LNCaP clone FGC (cell line): ENCODE measurements around the gene MEGF11.

Experiments used
- DNase-seq: peaks from one replicate; pipeline ENCODE4 v3.0.0-alpha.2; 2011; ENCODE audit warnings: low read depth
- H3K4me3 ChIP-seq: 2 replicates; pipeline ENCODE4 v1.5.1; 2011; ENCODE audit warnings: mild to moderate bottlenecking, low read depth, low read length, control low read depth
- CTCF ChIP-seq: IDR thresholded peaks from 2 replicates; pipeline ENCODE4 v1.5.1; 2012; ENCODE audit warnings: mild to moderate bottlenecking; ENCODE audit not compliant: control insufficient read depth, insufficient read depth; ENCODE audit errors: extremely low read depth

The MEGF11 gene

GRCh38 chr15:66084704-66085103 lies 168.8 kb downstream of the MEGF11 start:
- no peak for TF ChIP-seq CTCF
- no peak for DNase-seq
- H3K4me3 ChIP-seq = no peak overlapping the region

GRCh38 chr15:66080717-66081398 lies 172.7 kb downstream of the MEGF11 start:
- no peak overlapping the region for H3K4me3 ChIP-seq
- no peak for TF ChIP-seq CTCF
- no peak for DNase-seq

GRCh38 chr15:66078929-66079275 lies 174.6 kb downstream of the MEGF11 start:
- no peak for DNase-seq
- no peak overlapping the region for H3K4me3 ChIP-seq
- TF ChIP-seq CTCF = no peak

- H3K4me3 ChIP-seq = no peak overlapping the region
- no peak for TF ChIP-seq CTCF
- DNase-seq = no peak
Observed at GRCh38 chr15:66078196-66078928, 175.2 kb downstream of the MEGF11 start.

GRCh38 chr15:66077320-66077663 lies 176.3 kb downstream of the MEGF11 start:
- no peak for DNase-seq
- TF ChIP-seq CTCF = no peak
- H3K4me3 ChIP-seq = no peak overlapping the region

- no peak overlapping the region for H3K4me3 ChIP-seq
- TF ChIP-seq CTCF = no peak
- DNase-seq = no peak
Observed at GRCh38 chr15:66076591-66077319, 176.8 kb downstream of the MEGF11 start.
